Heart left ventricle (tissue), 16 donors: ENCODE measurements around the gene HIPK1. TPM values are rescaled to one million over a fixed set of nuclear protein-coding genes. Genes with fewer than 3 reads are reported as not detected.

ENCODE experiments used
- ATAC-seq, 4 donors: fragments of 200-7000 bp; cut with Tn5 transposase; one replicate each; pipeline ENCODE4 v1.9.1; 2020 to 2022; ENCODE audit warnings: moderate library complexity in 4 of 4, mild to moderate bottlenecking in 3 of 4, moderate number of reproducible peaks in 1 of 4
- DNase-seq, 5 donors: peaks; one replicate each; pipeline ENCODE4 v3.0.0-alpha.2; 2020
- H3K27ac ChIP-seq, 12 donors: fragments of 200-600 bp; sonication (generic) in 4 of 12; one replicate each; pipeline versions ENCODE4 v1.5.0 to v1.8.0; 2016 to 2022; ENCODE audit warnings: mild to moderate bottlenecking in 2 of 12
- H3K27me3 ChIP-seq, 9 donors: fragments of 200-600 bp; sonication (generic) in 2 of 9; one replicate each; pipeline versions ENCODE4 v1.5.1 to v1.8.0; 2016 to 2022; ENCODE audit warnings: mild to moderate bottlenecking in 3 of 9
- H3K36me3 ChIP-seq, 9 donors: fragments of 200-600 bp; sonication (generic) in 2 of 9; one replicate each; pipeline versions ENCODE4 v1.5.0 to v1.8.0; 2018 to 2022; ENCODE audit warnings: mild to moderate bottlenecking in 2 of 9
- H3K4me1 ChIP-seq, 12 donors: fragments of 200-600 bp; sonication (generic) in 4 of 12; one replicate each; pipeline versions ENCODE4 v1.5.0 to v1.8.0; 2016 to 2022; ENCODE audit warnings: mild to moderate bottlenecking in 3 of 12
- H3K4me3 ChIP-seq, 12 donors: fragments of 200-600 bp; sonication (generic) in 4 of 12; one replicate each; pipeline versions ENCODE4 v1.5.0 to v1.8.0; 2017 to 2022; ENCODE audit warnings: mild to moderate bottlenecking in 9 of 12, moderate library complexity in 4 of 12
- H3K9me3 ChIP-seq, 12 donors: fragments of 200-600 bp; sonication (generic) in 4 of 12; one replicate each; pipeline versions ENCODE4 v1.5.0 to v1.8.0; 2016 to 2022; ENCODE audit warnings: mild to moderate bottlenecking in 1 of 12
- POLR2A ChIP-seq, 2 donors: fragments of 450-650 bp; IDR thresholded peaks; one replicate each; pipeline ENCODE4 v1.6.1; 2017; ENCODE audit warnings: antibody characterized with exemption in 2 of 2, mild to moderate bottlenecking in 2 of 2, moderate library complexity in 2 of 2
- WGBS, 4 donors: extraction: QIAGEN DNeasy Blood & Tissue Kit in 2 of 4; methylation state at CpG; one replicate each; pipeline versions ENCODE4 v1.1.5 to v1.1.7; 2013 to 2018; 5-methylcytosine and 5-hydroxymethylcytosine counted together
- intact Hi-C, 10 donors: fragments of 100-400 bp; cut with DNase I; formaldehyde crosslinking; loops; one replicate each; pipeline versions ENCODE4 v1.11.1 to v1.14.2; 2022
- polyA plus RNA-seq, 2 donors: library from polyadenylated mRNA; stranded (reverse); fragments of 200-250 nt; gene quantifications; one replicate each; pipeline ENCODE4 v1.2.3, GENCODE V29; 2013
- total RNA-seq, 9 donors: library from RNA; depleted of rRNA in 2 of 9; stranded (reverse); fragments of >200 nt in 2 of 9; fragmentation: NEBNext Ultra II Directional in 3 of 9; extraction: Animal tissue kit (Norgen Biotek cat#: 25700) in 3 of 9; gene quantifications; one replicate each; pipeline versions ENCODE4 v1.1.0 to v1.2.4, GENCODE V29; 2016 to 2023
- TF ChIP-seq, protein P1 (sequence below), 12 donors: fragments of 200-600 bp; sonication (generic) in 4 of 12; IDR thresholded peaks; one replicate each; pipeline versions ENCODE4 v1.5.0 to v1.8.0; 2018 to 2022; ENCODE audit warnings: antibody characterized with exemption in 12 of 12, mild to moderate bottlenecking in 5 of 12
- donor health status: ischemic (EF 13 %, LVEDD 7.1; RV severe dilation, severe dysfunction).
- donor health status: healthy with polysubstance abuse.
- donor health status: DM: no; HTN: yes; CAD: no.
- donor health status: DM: no; HTN: no; CAD: no.
- donor health status: ischemic (EF 25% LVEDD 6.9; RV normal size, moderate dysfunction).
- donor health status: ischemic (EF 25% LVEDD 5.7; RV mildly dilated, moderate dysfunction).
- donor health status: healthy.
- donor health status: DM: yes; HTN: yes; CAD: no.
- donor health status: ischemic (EF 35%, LVEDD 5.7; RV mildly dilated, moderate dysfunction).
- donor health status: nonischemic (EF 11% LVEDD 7.7; RV severe dilation, severe dysfunction).
- donor health status: DM: yes; HTN: yes; CAD: no.
- donor health status: PGD.
- donor health status: ischemic (EF 29% LVEDD 5.4; RV normal size, mild dysfunction).
- donor health status: nonischemic (EF 23%, LVEDD 6.1; RV moderate dilation, normal function).

Gene HIPK1
- total and polyA plus RNA-seq, 11 donors, result 7.0 to 102 (median 52.4) TPM

DNA sequence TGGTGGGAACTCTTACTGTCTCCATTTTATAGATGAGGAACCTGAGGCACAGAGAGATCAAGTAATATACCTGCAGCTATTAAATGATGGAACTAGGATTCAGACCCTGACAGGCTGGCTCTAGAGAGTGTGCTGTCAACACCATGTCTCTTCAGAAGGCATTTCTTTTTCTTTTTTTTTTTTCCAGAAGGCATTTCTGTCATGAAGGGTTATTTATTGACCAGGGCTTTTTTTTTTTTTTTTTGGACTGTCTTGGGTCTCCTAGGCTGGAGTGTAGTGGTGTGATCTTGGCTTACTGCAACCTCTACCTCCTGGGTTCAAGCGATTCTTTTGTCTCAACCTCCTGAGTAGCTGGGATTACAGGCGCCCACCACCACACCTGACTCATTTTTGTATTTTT is 22.6 kb downstream of the HIPK1 start:
- peaks cover 0 to 42% (median 32%) of the 10 kb centered on the region in 9 donors for H3K36me3 ChIP-seq
- H3K4me1 ChIP-seq, result peaks cover 0 to 37% (median 15%) of the 10 kb centered on the region in 12 donors
- no peak overlapping the region for H3K4me3 ChIP-seq
- intact Hi-C loops, result no loop called here
- H3K27ac ChIP-seq, result no peak overlapping the region
- no peak for TF ChIP-seq POLR2A (IDR thresholded peaks at IDR 0.05)
- TF ChIP-seq, protein P1, sequence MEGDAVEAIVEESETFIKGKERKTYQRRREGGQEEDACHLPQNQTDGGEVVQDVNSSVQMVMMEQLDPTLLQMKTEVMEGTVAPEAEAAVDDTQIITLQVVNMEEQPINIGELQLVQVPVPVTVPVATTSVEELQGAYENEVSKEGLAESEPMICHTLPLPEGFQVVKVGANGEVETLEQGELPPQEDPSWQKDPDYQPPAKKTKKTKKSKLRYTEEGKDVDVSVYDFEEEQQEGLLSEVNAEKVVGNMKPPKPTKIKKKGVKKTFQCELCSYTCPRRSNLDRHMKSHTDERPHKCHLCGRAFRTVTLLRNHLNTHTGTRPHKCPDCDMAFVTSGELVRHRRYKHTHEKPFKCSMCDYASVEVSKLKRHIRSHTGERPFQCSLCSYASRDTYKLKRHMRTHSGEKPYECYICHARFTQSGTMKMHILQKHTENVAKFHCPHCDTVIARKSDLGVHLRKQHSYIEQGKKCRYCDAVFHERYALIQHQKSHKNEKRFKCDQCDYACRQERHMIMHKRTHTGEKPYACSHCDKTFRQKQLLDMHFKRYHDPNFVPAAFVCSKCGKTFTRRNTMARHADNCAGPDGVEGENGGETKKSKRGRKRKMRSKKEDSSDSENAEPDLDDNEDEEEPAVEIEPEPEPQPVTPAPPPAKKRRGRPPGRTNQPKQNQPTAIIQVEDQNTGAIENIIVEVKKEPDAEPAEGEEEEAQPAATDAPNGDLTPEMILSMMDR (IDR thresholded peaks at IDR 0.05), result no peak
- 93 to 98% (median 97%) methylated on average over 2 of the region's 2 CpGs for WGBS, 4 donors
- ATAC-seq, result no peak
- no peaks in the 10 kb centered on the region for H3K27me3 ChIP-seq
- no peak for DNase-seq
- no peaks in the 10 kb centered on the region for H3K9me3 ChIP-seq

DNA sequence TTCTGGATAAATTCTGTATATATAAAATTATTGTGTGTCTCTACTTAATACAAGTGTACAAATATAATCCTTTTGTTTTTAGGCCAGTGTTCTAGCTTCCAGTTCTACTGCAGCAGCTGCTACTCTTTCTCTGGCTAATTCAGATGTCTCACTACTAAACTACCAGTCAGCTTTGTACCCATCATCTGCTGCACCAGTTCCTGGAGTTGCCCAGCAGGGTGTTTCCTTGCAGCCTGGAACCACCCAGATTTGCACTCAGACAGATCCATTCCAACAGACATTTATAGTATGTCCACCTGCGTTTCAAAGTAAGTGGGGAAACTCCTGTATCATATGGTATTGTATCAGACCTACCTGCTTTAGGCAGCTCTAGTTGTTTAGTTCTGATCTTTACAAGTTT is 28.9 kb downstream of the HIPK1 start:
- no peak for ATAC-seq
- Histone ChIP-seq H3K27me3 (no peaks in the 10 kb centered on the region), H3K36me3 (peaks cover 0 to 98% (median 86%) of the 10 kb centered on the region in 9 donors), H3K9me3 (no peaks in the 10 kb centered on the region), H3K4me3 (no peak overlapping the region), H3K4me1 (no peaks in the 10 kb centered on the region), H3K27ac (no peak overlapping the region)
- 89 to 90% (median 90%) methylated on average over 1 of the region's 1 CpG for WGBS, 4 donors
- DNase-seq, result no peak
- TF ChIP-seq, protein P1 (IDR thresholded peaks at IDR 0.05), result no peak
- TF ChIP-seq POLR2A (IDR thresholded peaks at IDR 0.05), result no peak
- intact Hi-C loops, result no loop called here

DNA sequence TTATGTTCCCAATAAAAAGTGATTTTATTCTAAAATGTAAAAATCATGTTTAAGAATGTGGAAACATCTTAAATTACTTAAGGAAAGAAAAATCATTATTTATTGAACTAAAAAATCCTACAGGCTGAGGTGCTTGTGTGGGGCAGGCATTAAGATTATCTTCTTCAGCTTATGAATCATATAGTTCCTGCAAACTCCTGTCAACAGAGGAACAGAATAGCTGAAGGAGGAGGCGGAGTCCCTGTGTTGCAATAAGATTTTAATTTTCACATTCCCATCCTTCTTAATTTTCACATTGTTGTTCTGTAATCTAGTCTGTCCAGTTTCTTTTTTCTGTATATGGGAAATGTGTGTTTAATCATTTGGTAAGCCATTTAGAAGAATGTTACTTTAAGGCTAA is 29.6 kb downstream of the HIPK1 start:
- ATAC-seq (no peak), DNase-seq (no peak)
- Histone ChIP-seq H3K4me1 (no peaks in the 10 kb centered on the region), H3K9me3 (no peaks in the 10 kb centered on the region), H3K27ac (no peak overlapping the region), H3K4me3 (no peak overlapping the region), H3K27me3 (no peaks in the 10 kb centered on the region), H3K36me3 (peaks cover 0 to 99% (median 91%) of the 10 kb centered on the region in 9 donors)
- intact Hi-C loops, result no loop called here
- no peak for TF ChIP-seq POLR2A (IDR thresholded peaks at IDR 0.05)
- TF ChIP-seq, protein P1 (IDR thresholded peaks at IDR 0.05), result no peak
- 91 to 96% (median 95%) methylated on average over 1 of the region's 1 CpG for WGBS, 4 donors

DNA sequence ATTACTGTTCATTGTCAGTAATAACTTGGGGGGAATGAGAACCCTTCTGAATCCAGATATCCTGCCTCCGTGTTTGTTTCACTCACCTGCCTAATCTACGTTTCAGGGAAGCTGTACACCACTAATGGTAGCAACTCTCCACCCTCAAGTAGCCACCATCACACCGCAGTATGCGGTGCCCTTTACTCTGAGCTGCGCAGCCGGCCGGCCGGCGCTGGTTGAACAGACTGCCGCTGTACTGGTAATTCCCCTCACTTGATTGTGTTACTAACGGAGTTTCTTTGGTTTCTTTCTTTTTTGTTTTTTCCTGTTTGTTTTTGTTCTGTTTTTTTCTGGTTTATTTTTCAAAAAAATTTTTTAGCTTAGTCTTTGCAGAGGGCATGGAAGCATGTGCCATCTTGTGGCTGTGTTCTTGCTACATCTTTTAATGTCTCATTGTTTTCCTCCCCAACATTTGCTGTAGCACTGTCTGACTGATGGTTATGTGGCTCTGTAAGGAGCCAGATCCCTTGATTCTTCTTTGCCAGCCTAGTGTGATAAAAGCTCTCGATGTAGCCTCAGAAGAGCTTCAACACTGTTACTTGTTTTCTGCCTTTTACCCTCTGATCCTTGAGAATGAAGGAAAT is 34.3 kb downstream of the HIPK1 start:
- Histone ChIP-seq H3K27ac (no peak overlapping the region), H3K36me3 (peaks cover 0 to 99% (median 89%) of the 10 kb centered on the region in 9 donors), H3K4me1 (no peaks in the 10 kb centered on the region), H3K9me3 (no peaks in the 10 kb centered on the region), H3K27me3 (no peaks in the 10 kb centered on the region), H3K4me3 (no peak overlapping the region)
- DNase-seq (no peak), ATAC-seq (no peak)
- TF ChIP-seq, protein P1 (IDR thresholded peaks at IDR 0.05), result peak in 2 of 12 donors; percentile 6 to 11
- no peak for TF ChIP-seq POLR2A (IDR thresholded peaks at IDR 0.05)
- intact Hi-C loops, result loop anchor here in 3 of 10 donors (5.0 to 10.0 kb wide), 2 partner anchors 126 to 139 kb away; no protein-coding TSS in a partner anchor
- 88 to 93% (median 92%) methylated on average over 12 of the region's 12 CpGs for WGBS, 4 donors
